ENCODE results near the gene KRT73. TPM values are rescaled to one million over a fixed set of nuclear protein-coding genes. Genes with fewer than 3 reads are reported as not detected.

The KRT73 gene
- total RNA-seq, 2 experiments from 2014 or later = not detected

DNA sequence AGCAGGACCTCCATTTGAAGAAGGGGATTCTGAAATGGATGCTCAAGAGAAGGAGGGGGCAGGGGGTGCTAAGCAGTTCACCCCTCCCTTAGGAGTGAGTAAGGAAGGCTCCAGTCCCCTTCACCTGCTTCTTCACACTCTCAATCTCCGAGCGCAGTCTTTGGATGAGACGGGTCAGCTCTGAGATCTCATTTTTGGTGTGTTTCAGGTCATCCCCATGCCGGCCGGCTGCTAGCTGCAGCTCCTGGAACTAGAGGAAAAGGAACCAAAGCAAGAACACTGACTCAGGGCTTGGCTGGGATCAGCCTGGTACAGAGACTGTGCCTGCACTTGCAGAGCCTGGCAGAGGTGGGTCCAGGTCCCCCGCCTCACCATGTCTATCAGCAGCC lies 7.3 kb downstream of the KRT73 start:
- Mint-ChIP-seq H3K4me3 (no peak overlapping the region), H3K4me1 (peaks cover 22% of the 10 kb centered on the region), H3K36me3 (ENCODE audit: low read depth) (no peaks in the 10 kb centered on the region), H3K9me3 (no peaks in the 10 kb centered on the region), H3K27ac (no peak overlapping the region), H3K27me3 (peaks cover 18% of the 10 kb centered on the region)
- ChIA-PET POLR2A (no interaction called here), CTCF (interaction anchor here (1.0 kb wide), 1 partner anchor 25 kb away, joined by 3 read pairs; no protein-coding TSS in a partner anchor)
- DNase-seq = peak; percentile 13

DNA sequence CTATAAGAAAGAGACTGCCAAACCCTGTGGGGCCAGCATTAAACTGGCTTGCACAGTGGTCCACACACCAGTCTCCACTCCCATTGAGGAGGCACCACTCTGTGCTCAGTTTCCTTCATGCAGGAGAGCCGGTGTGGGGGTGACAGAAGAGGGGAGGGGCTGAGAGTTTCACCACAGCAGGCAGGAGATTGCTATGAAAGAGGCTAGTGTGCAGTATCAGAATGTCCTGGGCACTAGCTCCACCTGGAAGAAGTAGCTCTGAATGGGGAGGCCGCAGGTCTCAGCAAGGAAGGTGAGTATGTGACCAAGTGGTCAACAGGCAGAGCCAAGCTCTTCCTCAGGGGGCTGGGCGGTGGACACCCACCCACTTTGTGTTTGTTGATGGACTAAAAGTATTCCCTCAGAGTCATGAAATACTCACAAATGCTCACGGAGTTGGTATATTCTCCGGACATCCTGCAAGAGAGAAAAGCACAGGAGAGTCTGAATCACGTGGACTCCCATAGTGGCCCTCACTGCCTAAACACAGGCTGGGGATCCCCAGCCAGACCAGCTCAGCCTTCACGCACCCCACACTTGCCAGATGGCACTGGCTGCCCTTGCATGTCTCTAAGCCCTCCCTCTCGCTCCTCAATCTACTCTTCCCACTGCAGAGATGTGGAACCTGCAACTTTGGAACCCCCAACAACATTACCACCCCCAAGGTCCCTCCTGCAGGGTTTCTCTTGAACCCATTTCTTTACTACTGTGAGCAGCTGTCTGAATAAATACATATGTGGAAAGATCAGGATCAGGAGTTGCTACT lies 9.3 kb downstream of the KRT73 start:
- CTCF ChIA-PET = interaction anchor here (0.8 kb wide), 1 partner anchor 261 kb away, joined by 4 read pairs; no protein-coding TSS in a partner anchor
- Mint-ChIP-seq H3K27me3 (peaks cover 25% of the 10 kb centered on the region), H3K4me1 (peaks cover 18% of the 10 kb centered on the region), H3K27ac (no peak overlapping the region), H3K9me3 (no peaks in the 10 kb centered on the region), H3K4me3 (no peak overlapping the region), H3K36me3 (ENCODE audit: low read depth) (no peaks in the 10 kb centered on the region)
- peak; percentile 12 for DNase-seq
- POLR2A ChIA-PET = no interaction called here

DNA sequence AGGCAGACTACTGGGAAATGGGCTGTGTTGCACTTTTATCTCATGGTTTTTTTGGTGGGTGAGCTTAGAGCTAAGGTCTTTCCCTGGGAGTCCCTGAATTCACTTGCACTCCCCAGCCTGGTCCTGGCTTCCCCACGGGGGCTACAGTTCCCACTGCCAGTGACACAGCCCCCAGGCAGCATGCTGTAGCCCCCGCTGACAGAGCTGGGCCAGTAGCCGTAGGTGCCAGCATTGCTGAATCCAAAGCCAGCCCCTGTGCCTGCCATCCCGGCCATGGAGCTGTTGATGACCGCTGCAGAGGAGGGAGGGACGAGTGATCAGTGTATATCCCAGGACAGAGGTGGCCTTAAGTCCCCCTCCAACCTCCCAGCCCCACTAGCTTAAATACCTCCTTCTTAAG lies 10.2 kb downstream of the KRT73 start:
- H3K36me3 Mint-ChIP-seq (ENCODE audit: low read depth) = no peaks in the 10 kb centered on the region
- H3K4me3 Mint-ChIP-seq = no peak overlapping the region
- H3K27ac Mint-ChIP-seq = no peak overlapping the region
- POLR2A ChIA-PET = no interaction called here
- CTCF ChIA-PET = interaction anchor here (0.8 kb wide), 1 partner anchor 262 kb away, joined by 4 read pairs; no protein-coding TSS in a partner anchor
- no peak for DNase-seq
- H3K9me3 Mint-ChIP-seq = no peaks in the 10 kb centered on the region
- H3K27me3 Mint-ChIP-seq = peaks cover 25% of the 10 kb centered on the region
- peaks cover 18% of the 10 kb centered on the region for H3K4me1 Mint-ChIP-seq

DNA sequence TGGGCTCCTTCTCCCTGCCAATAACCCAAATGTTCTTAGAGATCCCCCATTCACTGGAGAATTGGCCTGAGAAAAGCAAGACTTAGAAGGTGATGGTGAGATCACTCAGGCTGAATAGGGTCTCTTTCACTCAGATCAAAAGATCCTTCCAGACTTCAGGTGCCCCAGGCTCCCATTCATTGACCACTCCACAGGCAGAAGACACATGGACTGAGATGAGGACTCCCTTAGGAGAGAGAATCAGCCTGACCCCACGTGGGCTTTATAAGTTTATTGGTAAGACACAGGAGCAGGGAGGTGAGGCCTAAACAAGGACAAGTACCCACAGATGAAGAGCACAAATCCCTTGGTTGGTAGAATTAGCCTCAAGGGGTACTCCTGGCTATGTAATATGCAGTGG lies 11.0 kb downstream of the KRT73 start:
- DNase-seq = peak; percentile 7
- no peaks in the 10 kb centered on the region for H3K36me3 Mint-ChIP-seq (ENCODE audit: low read depth)
- H3K4me1 Mint-ChIP-seq = peaks cover 18% of the 10 kb centered on the region
- no peak overlapping the region for H3K4me3 Mint-ChIP-seq
- no peak overlapping the region for H3K27ac Mint-ChIP-seq
- peaks cover 29% of the 10 kb centered on the region for H3K27me3 Mint-ChIP-seq
- ChIA-PET POLR2A (no interaction called here), CTCF (no interaction called here)
- H3K9me3 Mint-ChIP-seq = no peaks in the 10 kb centered on the region

DNA sequence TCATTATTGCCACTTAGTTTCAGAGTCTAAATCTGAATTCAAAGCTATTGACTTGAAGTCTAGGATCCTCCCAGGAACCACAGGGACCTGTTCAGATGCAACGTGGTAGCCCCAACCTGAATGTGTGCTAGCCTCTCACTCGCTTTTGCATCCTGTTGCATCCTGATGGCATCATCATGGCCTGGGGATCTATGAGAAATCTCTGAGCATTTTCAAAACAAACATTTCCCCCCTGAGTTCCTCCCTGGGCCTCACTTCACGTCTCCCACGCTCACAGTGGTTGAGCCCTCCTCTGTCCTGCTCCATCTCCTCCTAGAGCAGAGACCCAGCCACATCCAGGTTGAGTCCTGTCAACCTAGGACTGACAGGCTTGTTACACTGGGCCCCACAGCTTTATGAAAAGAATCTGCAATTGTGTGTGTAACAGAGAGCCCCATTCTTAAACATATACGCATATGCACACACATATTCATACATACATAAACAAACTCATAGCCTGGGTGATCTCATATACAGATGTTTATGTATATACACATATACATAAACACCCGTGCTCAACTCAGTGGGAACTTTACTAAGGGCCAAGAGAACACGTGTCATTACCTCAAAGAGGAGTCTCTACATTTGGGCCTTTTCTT lies 11.7 kb downstream of the KRT73 start:
- Mint-ChIP-seq H3K4me1 (peaks cover 18% of the 10 kb centered on the region), H3K9me3 (no peaks in the 10 kb centered on the region)

DNA sequence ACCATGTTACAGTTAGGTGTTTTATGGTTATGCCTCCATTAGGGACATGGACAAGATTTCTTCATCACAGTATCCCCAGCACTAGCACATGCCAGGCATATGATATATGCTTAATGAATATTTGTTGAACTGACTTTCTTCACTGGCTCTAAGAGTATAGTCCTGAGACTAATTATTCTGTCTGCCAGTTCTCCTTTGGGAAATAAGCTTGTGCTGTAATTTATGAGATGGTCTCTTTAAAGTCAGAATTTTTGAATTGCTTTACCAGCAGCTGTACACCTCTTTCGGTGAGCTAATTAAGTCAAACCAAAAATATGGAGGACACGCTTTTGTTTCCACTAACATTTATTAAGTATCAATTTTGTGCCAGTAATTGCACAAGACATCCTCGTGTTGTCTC lies 12.3 kb downstream of the KRT73 start:
- Mint-ChIP-seq H3K4me1 (peaks cover 13% of the 10 kb centered on the region), H3K4me3 (no peak overlapping the region), H3K9me3 (no peaks in the 10 kb centered on the region), H3K27me3 (peaks cover 26% of the 10 kb centered on the region), H3K36me3 (ENCODE audit: low read depth) (no peaks in the 10 kb centered on the region), H3K27ac (no peak overlapping the region)
- no peak for DNase-seq
- ChIA-PET POLR2A (no interaction called here), CTCF (no interaction called here)

More for the DNA sequence above, 11.7 kb downstream of the KRT73 start:
- peaks cover 27% of the 10 kb centered on the region for H3K27me3 Mint-ChIP-seq
- no peak for DNase-seq
- ChIA-PET POLR2A (no interaction called here), CTCF (no interaction called here)
- H3K27ac Mint-ChIP-seq = no peak overlapping the region
- no peak overlapping the region for H3K4me3 Mint-ChIP-seq
- no peaks in the 10 kb centered on the region for H3K36me3 Mint-ChIP-seq (ENCODE audit: low read depth)

DNA sequence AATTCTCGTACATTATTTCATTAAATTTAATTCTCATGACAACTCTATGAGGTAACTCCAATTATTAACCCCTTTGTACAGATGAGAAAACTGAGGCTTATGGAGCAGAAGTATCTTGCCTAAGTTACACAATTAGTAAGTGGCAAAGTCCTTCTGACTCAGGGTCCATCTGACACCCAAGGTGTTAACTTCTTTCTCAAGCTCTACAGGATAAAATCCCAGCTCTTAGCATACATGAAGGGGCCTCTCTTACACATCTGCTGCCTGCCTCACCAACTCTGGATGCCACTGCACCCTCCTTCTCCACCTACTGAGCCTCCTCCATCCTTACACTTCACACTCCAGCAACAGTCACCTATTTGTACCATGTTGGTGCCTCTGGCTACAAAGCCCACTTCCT lies 12.8 kb downstream of the KRT73 start:
- Mint-ChIP-seq H3K4me1 (peaks cover 11% of the 10 kb centered on the region), H3K27ac (no peak overlapping the region), H3K4me3 (no peak overlapping the region), H3K36me3 (ENCODE audit: low read depth) (no peaks in the 10 kb centered on the region), H3K9me3 (no peaks in the 10 kb centered on the region), H3K27me3 (peaks cover 26% of the 10 kb centered on the region)
- CTCF ChIA-PET = no interaction called here
- POLR2A ChIA-PET = no interaction called here
- DNase-seq = no peak

DNA sequence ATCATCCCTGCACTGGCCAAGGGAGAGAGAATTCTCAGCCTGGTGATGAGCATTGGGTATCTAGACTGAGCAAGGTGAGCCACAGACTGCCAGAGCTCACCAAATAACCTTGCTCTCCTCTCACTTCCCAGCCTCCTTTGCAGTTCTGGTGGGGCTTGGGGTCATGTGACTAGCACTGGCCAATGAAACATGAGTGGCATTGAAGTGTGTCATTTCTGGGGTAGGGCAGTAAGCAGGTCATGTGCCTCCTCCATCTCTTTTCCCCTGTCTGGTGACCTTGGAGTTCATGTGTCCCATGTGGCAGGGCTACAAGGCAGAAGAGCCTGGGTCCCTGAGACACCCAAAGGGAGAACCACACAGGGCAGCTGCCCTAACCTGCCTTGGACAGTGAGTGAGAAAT lies 13.5 kb downstream of the KRT73 start:
- Mint-ChIP-seq H3K4me3 (no peak overlapping the region), H3K27ac (no peak overlapping the region), H3K36me3 (ENCODE audit: low read depth) (no peaks in the 10 kb centered on the region), H3K27me3 (peaks cover 29% of the 10 kb centered on the region), H3K4me1 (peaks cover 5% of the 10 kb centered on the region), H3K9me3 (no peaks in the 10 kb centered on the region)
- POLR2A ChIA-PET = no interaction called here
- CTCF ChIA-PET = no interaction called here
- DNase-seq = peak; percentile 10

DNA sequence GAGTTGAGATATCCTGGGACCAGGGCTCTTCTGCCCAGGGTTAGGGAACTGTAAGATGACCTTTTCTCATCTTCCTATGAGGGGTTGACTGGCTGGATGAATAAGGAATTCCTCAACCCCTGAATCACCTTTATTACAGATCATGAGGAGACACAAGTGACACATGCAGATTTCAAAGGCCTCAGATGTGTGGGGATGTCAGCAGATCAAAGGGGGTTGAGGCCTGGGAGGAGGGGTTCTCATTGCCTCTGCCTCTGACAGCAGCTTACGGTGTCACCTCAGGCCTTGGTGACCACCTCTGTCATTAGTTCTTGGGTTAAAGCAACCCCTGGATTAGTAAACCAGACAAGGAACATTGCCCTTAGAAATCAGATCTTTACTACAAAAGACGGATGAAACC lies 15.0 kb downstream of the KRT73 start:
- H3K9me3 Mint-ChIP-seq = no peaks in the 10 kb centered on the region
- H3K36me3 Mint-ChIP-seq (ENCODE audit: low read depth) = no peaks in the 10 kb centered on the region
- H3K4me3 Mint-ChIP-seq = no peak overlapping the region
- H3K27ac Mint-ChIP-seq = no peak overlapping the region
- POLR2A ChIA-PET = no interaction called here
- peaks cover 35% of the 10 kb centered on the region for H3K27me3 Mint-ChIP-seq
- CTCF ChIA-PET = no interaction called here
- peaks cover 4% of the 10 kb centered on the region for H3K4me1 Mint-ChIP-seq
- no peak for DNase-seq

DNA sequence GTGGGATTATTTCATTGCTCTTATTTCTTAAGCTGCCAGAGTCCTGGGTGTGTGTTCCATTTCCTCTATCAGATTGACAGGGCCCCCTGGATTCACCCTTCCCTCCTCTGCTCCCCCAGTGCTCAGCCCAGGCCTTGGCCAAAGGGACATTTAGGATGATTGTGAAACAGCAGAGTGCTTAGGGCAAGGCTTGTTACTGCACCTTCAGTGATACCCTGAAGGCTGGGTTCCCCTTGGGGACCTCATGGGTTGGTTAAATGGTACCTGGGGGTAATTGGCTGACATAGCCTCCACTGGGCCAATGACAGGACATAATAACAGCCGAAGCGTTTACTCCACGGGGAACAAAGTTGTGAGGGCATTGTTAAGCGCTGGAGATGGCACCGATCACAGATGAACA lies 15.8 kb downstream of the KRT73 start:
- no peaks in the 10 kb centered on the region for H3K36me3 Mint-ChIP-seq (ENCODE audit: low read depth)
- peak; percentile 2 for DNase-seq
- H3K4me1 Mint-ChIP-seq = peaks cover 4% of the 10 kb centered on the region
- CTCF ChIA-PET = no interaction called here
- POLR2A ChIA-PET = no interaction called here
- no peak overlapping the region for H3K27ac Mint-ChIP-seq
- peaks cover 38% of the 10 kb centered on the region for H3K27me3 Mint-ChIP-seq
- no peaks in the 10 kb centered on the region for H3K9me3 Mint-ChIP-seq
- H3K4me3 Mint-ChIP-seq = no peak overlapping the region

DNA sequence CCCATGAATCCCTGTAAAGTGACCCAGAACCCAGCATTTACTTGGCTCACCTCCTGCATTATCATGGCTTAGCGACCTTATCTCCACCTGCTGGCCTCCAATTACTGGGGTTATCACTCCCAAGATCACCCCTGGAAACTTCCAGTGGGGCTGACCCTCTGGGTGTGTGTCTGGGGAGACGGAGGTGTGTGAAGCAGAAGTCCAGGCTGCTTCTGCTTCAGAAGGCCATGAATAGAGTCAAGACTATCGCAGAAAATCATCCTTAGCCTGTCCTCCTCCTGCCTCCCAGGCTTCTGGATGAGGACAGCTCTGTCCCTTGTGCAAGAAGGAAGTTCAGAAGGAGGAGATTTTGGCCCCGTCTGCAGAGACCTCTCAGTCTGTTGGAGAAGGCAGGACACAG lies 16.7 kb downstream of the KRT73 start:
- POLR2A ChIA-PET = no interaction called here
- CTCF ChIA-PET = no interaction called here
- DNase-seq = no peak
- Mint-ChIP-seq H3K4me3 (no peak overlapping the region), H3K4me1 (peaks cover 4% of the 10 kb centered on the region), H3K36me3 (ENCODE audit: low read depth) (no peaks in the 10 kb centered on the region), H3K27me3 (peaks cover 39% of the 10 kb centered on the region), H3K27ac (no peak overlapping the region), H3K9me3 (no peaks in the 10 kb centered on the region)

DNA sequence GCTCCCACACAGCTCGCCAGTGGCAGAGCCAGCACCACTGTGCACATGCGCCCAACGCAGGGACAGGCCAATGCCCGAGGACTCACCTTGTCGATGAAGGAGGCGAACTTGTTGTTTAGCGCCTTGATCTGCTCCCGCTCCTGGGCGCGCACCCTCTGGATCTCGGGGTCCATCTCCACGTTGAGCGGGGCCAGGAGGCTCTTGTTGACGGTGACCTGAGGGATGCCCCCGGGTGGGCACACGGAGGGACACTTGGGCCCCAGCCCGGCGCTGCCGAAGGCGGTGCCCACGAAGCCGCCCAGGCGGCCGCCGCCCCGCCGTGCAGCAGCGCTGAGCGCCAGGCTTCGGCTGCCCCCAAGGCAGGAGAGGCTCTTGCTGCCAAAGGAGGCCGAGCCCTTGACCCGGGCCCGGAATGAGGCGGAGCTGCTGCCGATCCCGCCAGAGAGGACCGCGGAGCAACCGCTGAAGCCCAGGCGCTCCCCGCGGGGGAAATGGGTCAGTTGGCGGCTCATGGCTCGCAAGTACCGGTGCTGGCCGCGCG lies 17.3 kb downstream of the KRT73 start, which contains the start of gene KRT72:
Gene KRT72 (minus strand): TSS at position 523 of the 541 bp plus-strand sequence. CDS start 11 bp downstream, at position 512.
- ChIA-PET CTCF (no interaction called here), POLR2A (no interaction called here)
- peak; percentile 9 for DNase-seq
- Mint-ChIP-seq H3K27ac (no peak within 1 kb of the TSS), H3K4me3 (no peak within 1 kb of the TSS), H3K27me3 (peaks cover 38% of the 10 kb centered on the region), H3K36me3 (ENCODE audit: low read depth) (no peaks in the 10 kb centered on the region), H3K9me3 (no peaks in the 10 kb centered on the region), H3K4me1 (peaks cover 4% of the 10 kb centered on the region)

DNA sequence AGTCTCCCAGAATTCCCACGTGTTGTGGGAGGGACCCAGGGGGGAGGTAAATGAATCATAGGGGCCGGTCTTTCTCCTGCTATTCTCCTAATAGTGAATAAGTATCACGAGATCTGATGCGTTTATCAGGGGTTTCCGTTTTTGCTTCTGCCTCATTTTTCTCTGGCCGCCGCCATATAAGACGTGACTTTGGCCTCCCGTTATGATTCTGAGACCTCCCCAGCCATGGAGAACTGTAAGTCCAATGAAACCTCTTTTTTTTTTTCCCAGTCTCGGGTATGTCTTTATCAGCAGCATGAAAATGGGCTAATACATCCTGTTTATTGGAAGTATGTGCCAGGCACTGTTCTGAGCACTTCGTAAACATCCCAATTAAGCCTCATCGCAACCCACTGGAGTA lies 17.9 kb downstream of the KRT73 start:
- H3K4me3 Mint-ChIP-seq = no peak overlapping the region
- peaks cover 4% of the 10 kb centered on the region for H3K4me1 Mint-ChIP-seq
- no peaks in the 10 kb centered on the region for H3K36me3 Mint-ChIP-seq (ENCODE audit: low read depth)
- no peak for DNase-seq
- no peaks in the 10 kb centered on the region for H3K9me3 Mint-ChIP-seq
- no peak overlapping the region for H3K27ac Mint-ChIP-seq
- H3K27me3 Mint-ChIP-seq = peaks cover 39% of the 10 kb centered on the region
- ChIA-PET POLR2A (no interaction called here), CTCF (no interaction called here)

DNA sequence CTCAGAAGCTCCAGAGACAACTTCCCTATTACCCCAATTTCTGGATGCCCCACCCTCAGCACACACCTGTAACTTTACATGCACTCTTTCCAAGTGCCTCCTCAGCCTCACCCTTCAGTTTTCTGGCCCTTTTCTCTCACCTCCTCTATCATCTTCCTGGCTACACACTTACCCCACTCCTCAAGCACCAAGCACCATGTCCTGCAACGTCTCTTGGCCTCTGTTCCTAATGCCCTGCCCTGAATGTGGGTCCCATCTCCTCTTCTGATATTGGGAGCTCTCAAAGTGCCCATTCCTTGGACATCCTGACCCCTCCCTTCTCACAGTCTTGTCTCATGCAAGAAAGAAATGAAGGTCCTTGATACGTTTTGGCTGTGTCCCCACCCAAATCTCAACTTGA lies 18.3 kb downstream of the KRT73 start:
- POLR2A ChIA-PET = no interaction called here

More for the DNA sequence above, 18.3 kb downstream of the KRT73 start:
- Mint-ChIP-seq H3K4me3 (no peak overlapping the region), H3K4me1 (peaks cover 2% of the 10 kb centered on the region), H3K27me3 (peaks cover 36% of the 10 kb centered on the region), H3K36me3 (ENCODE audit: low read depth) (no peaks in the 10 kb centered on the region), H3K9me3 (no peaks in the 10 kb centered on the region), H3K27ac (no peak overlapping the region)
- no peak for DNase-seq
- CTCF ChIA-PET = no interaction called here
